Caco-2 (cell line): ENCODE measurements around the gene COL8A1. TPM values are rescaled to one million over a fixed set of nuclear protein-coding genes. Genes with fewer than 3 reads are reported as not detected.

Experiments used
- BruUV-seq: library from RNA; stranded (reverse); fragments of 400-500 nt; replicated peaks from 2 replicates; lab custom pipeline; 2021; lab: Mats Ljungman, UMichigan
- CTCF ChIA-PET: fragments of 300-600 bp; sonication (Branson Sonifier 250); formaldehyde crosslinking; loops from one replicate; lab custom pipeline; 2022; ENCODE audit warnings: antibody characterized with exemption; lab: Charles Lee
- POLR2A ChIA-PET: fragments of 300-600 bp; sonication (Branson Sonifier 250); formaldehyde crosslinking; loops from one replicate; lab custom pipeline; 2022; ENCODE audit warnings: antibody characterized with exemption; lab: Charles Lee
- DNase-seq, 2 experiments: peaks; one replicate each; pipeline versions ENCODE4 v3.0.0 to v3.0.0-alpha.2; 2020 to 2022
- H3K27me3 ChIP-seq: replicated peaks from 2 replicates; pipeline ENCODE4 v1.6.0; 2011; ENCODE audit warnings: low read length; ENCODE audit not compliant: control insufficient read depth, insufficient read depth
- H3K36me3 ChIP-seq: 2 replicates; pipeline ENCODE4 v1.5.1; 2011; ENCODE audit warnings: low read length; ENCODE audit not compliant: control insufficient read depth, insufficient read depth
- H3K4me1 ChIP-seq: fragments of 250-450 bp; sonication (Bioruptor Pico); 2 replicates; pipeline ENCODE4 v1.5.1; 2020; ENCODE audit warnings: mild to moderate bottlenecking
- H3K4me3 ChIP-seq: 2 replicates; pipeline ENCODE4 v1.5.1; 2011; ENCODE audit warnings: low read depth, mild to moderate bottlenecking, control low read depth, low read length
- H3K9me3 ChIP-seq: fragments of 250-450 bp; sonication (Bioruptor Pico); 2 replicates; pipeline ENCODE4 v1.5.1; 2020; ENCODE audit warnings: mild to moderate bottlenecking, moderate library complexity
- H3K27ac Mint-ChIP-seq: one replicate; pipeline ENCODE4 v1.8.0; 2022; ENCODE audit warnings: mixed read lengths; ENCODE audit not compliant: unreplicated experiment
- H3K27me3 Mint-ChIP-seq: one replicate; pipeline ENCODE4 v1.8.0; 2022; ENCODE audit warnings: mixed read lengths; ENCODE audit not compliant: insufficient read depth, unreplicated experiment
- H3K36me3 Mint-ChIP-seq: one replicate; pipeline ENCODE4 v1.8.0; 2022; ENCODE audit warnings: mild to moderate bottlenecking, mixed read lengths; ENCODE audit not compliant: insufficient read depth, unreplicated experiment
- H3K4me1 Mint-ChIP-seq: one replicate; pipeline ENCODE4 v1.8.0; 2022; ENCODE audit warnings: low read depth, mixed read lengths; ENCODE audit not compliant: unreplicated experiment
- H3K4me3 Mint-ChIP-seq: one replicate; pipeline ENCODE4 v1.8.0; 2022; ENCODE audit warnings: mild to moderate bottlenecking, moderate library complexity, mixed read lengths; ENCODE audit not compliant: unreplicated experiment
- H3K9me3 Mint-ChIP-seq: one replicate; pipeline ENCODE4 v1.8.0; 2022; ENCODE audit warnings: mixed read lengths; ENCODE audit not compliant: unreplicated experiment
- CTCF ChIP-seq, 2 experiments: fragments of 200-600 bp in 1 of 2; IDR thresholded peaks; 1 replicate in 1 of 2; 2 replicates in 1 of 2; pipeline versions ENCODE4 v1.5.1 to v1.8.0; 2011 to 2022; ENCODE audit warnings: antibody characterized with exemption in 1 of 2, control low read depth in 1 of 2, inconsistent platforms in 1 of 2, low read depth in 1 of 2, low read length in 1 of 2, mild to moderate bottlenecking in 1 of 2, moderate library complexity in 1 of 2; ENCODE audit not compliant: insufficient read depth in 1 of 2, severe bottlenecking in 1 of 2, unreplicated experiment in 1 of 2
- intact Hi-C: fragments of 100-400 bp; cut with micrococcal nuclease; formaldehyde crosslinking; loops from one replicate; pipeline ENCODE4 v1.10.0; 2022; ENCODE audit not compliant: unreplicated experiment
- total RNA-seq: library from RNA; stranded (reverse); gene quantifications from 2 replicates; pipeline ENCODE4 v1.2.3, GENCODE V29; 2022

Gene COL8A1
- total RNA-seq, 1 experiment from 2014 or later, result not detected

GRCh38 chr3:99626417-99626788 lies 12.0 kb upstream of the COL8A1 start:
- H3K36me3 ChIP-seq, result no peaks in the 10 kb centered on the region
- H3K27ac Mint-ChIP-seq, result no peak overlapping the region
- no peaks in the 10 kb centered on the region for H3K9me3 Mint-ChIP-seq
- intact Hi-C loops, result no loop called here
- no peak for DNase-seq
- no TSS peak for BruUV-seq
- ChIA-PET CTCF (no interaction called here), POLR2A (no interaction called here)
- H3K36me3 Mint-ChIP-seq, result no peaks in the 10 kb centered on the region
- no peak overlapping the region for H3K4me3 ChIP-seq
- no peak overlapping the region for H3K4me3 Mint-ChIP-seq
- no peaks in the 10 kb centered on the region for H3K4me1 Mint-ChIP-seq
- H3K27me3 ChIP-seq, result no peaks in the 10 kb centered on the region
- no peak for TF ChIP-seq CTCF (IDR thresholded peaks at IDR 0.05; ENCODE audit: insufficient read depth in 1 of 2, low read depth in 1 of 2, low read length in 1 of 2, severe bottlenecking in 1 of 2, unreplicated experiment in 1 of 2)
- H3K27me3 Mint-ChIP-seq, result peaks cover 2% of the 10 kb centered on the region
- H3K4me1 ChIP-seq, result no peaks in the 10 kb centered on the region
- H3K9me3 ChIP-seq, result no peaks in the 10 kb centered on the region

GRCh38 chr3:99627062-99627826 lies 11.2 kb upstream of the COL8A1 start:
- H3K9me3 ChIP-seq, result no peaks in the 10 kb centered on the region
- ChIA-PET POLR2A (no interaction called here), CTCF (no interaction called here)
- no peaks in the 10 kb centered on the region for H3K4me1 Mint-ChIP-seq
- no peak overlapping the region for H3K27ac Mint-ChIP-seq
- intact Hi-C loops, result no loop called here
- DNase-seq, result no peak
- H3K4me3 Mint-ChIP-seq, result no peak overlapping the region
- TF ChIP-seq CTCF (IDR thresholded peaks at IDR 0.05; ENCODE audit: insufficient read depth in 1 of 2, low read depth in 1 of 2, low read length in 1 of 2, severe bottlenecking in 1 of 2, unreplicated experiment in 1 of 2), result no peak
- H3K4me1 ChIP-seq, result no peaks in the 10 kb centered on the region
- no peak overlapping the region for H3K4me3 ChIP-seq
- H3K36me3 ChIP-seq, result no peaks in the 10 kb centered on the region
- BruUV-seq, result no TSS peak
- H3K27me3 ChIP-seq, result no peaks in the 10 kb centered on the region
- no peaks in the 10 kb centered on the region for H3K36me3 Mint-ChIP-seq
- H3K27me3 Mint-ChIP-seq, result peaks cover 5% of the 10 kb centered on the region
- no peaks in the 10 kb centered on the region for H3K9me3 Mint-ChIP-seq

DNA sequence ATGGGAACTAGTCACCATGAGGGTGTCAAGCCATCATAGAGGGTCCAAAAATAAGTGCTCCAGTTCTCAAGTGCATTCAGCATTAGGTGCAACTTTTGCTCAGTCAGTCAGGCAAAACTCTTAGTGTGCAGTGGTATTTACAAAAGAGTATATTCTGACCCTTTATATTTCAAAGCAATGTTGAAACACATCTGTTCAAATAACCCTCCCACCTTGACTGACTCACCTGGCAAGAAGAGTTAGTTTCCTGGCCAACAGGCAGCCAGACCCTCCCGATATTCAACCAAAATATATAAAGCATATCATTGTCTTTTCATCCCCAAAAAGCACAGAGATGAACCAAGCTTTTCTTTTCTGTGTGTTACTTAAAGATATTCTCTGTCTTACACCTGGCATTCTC lies 7.6 kb upstream of the COL8A1 start:
- no TSS peak for BruUV-seq
- H3K9me3 ChIP-seq, result no peaks in the 10 kb centered on the region
- H3K4me3 Mint-ChIP-seq, result no peak overlapping the region
- TF ChIP-seq CTCF (IDR thresholded peaks at IDR 0.05; ENCODE audit: insufficient read depth in 1 of 2, low read depth in 1 of 2, low read length in 1 of 2, severe bottlenecking in 1 of 2, unreplicated experiment in 1 of 2), result no peak
- ChIA-PET CTCF (no interaction called here), POLR2A (no interaction called here)
- H3K27me3 ChIP-seq, result no peaks in the 10 kb centered on the region
- no peak for DNase-seq
- no peaks in the 10 kb centered on the region for H3K9me3 Mint-ChIP-seq
- H3K27ac Mint-ChIP-seq, result no peak overlapping the region
- intact Hi-C loops, result no loop called here
- H3K36me3 Mint-ChIP-seq, result no peaks in the 10 kb centered on the region
- no peaks in the 10 kb centered on the region for H3K36me3 ChIP-seq
- H3K4me1 ChIP-seq, result no peaks in the 10 kb centered on the region
- no peak overlapping the region for H3K4me3 ChIP-seq
- no peaks in the 10 kb centered on the region for H3K4me1 Mint-ChIP-seq
- peaks cover 10% of the 10 kb centered on the region for H3K27me3 Mint-ChIP-seq
